NCI-H774 (cell line): ENCODE measurements around the gene LMAN1L.

Source experiments
- DNase-seq: peaks from one replicate; lab custom pipeline; 2025; lab: John Stamatoyannopoulos, UW

LMAN1L gene

DNA sequence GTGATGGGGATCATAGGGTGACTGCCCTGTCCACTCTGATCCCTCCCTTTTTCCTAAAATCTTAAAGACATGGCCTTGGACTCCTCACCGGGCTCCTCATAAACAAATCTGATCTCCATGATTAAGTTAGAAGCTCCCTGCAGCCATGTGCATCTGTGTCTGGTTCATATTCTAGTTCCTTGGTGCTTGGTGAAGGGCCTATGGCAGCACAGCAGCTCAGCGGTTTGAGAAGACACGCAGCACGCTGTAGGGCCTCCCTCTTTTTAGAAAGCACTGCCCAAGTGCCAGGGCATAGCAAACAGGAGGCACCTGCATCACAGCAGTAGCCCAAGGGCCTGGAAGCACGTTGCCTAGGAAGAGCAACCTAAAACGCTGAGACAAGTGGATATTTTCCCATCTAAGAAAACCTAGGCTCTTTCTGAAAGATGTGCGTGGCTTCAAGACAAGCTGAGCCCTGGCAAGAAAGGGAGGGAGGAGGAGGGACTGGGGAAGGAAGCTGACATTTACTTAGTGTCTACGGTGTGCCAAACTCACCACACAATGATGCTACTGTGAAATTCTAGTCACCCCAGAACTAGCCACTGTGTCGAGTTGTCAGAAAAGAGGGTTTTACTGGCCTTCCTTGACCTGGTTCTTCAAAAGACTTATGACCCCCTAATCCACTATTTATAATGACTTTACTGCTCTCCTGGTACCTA lies 45.2 kb downstream of the LMAN1L start:
- no peak for DNase-seq

DNA sequence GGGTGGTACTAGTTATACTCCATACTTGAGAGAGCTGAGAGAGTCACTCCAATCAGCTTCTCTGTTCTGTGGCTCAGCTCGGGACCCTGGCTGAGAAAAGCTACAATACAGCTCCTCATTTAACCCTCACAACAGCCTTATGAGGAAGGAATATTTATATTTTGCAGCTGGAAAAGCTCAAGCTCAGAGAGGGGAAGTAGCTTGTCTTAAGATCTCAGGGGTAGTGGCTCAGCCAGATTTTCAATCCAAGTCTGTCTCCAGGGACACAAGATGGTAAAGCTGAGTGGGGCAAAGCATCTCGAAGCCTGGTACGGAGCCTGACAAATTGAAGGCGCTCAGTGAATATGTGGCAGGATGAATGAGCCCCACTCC lies 45.7 kb downstream of the LMAN1L start:
- DNase-seq: no peak

DNA sequence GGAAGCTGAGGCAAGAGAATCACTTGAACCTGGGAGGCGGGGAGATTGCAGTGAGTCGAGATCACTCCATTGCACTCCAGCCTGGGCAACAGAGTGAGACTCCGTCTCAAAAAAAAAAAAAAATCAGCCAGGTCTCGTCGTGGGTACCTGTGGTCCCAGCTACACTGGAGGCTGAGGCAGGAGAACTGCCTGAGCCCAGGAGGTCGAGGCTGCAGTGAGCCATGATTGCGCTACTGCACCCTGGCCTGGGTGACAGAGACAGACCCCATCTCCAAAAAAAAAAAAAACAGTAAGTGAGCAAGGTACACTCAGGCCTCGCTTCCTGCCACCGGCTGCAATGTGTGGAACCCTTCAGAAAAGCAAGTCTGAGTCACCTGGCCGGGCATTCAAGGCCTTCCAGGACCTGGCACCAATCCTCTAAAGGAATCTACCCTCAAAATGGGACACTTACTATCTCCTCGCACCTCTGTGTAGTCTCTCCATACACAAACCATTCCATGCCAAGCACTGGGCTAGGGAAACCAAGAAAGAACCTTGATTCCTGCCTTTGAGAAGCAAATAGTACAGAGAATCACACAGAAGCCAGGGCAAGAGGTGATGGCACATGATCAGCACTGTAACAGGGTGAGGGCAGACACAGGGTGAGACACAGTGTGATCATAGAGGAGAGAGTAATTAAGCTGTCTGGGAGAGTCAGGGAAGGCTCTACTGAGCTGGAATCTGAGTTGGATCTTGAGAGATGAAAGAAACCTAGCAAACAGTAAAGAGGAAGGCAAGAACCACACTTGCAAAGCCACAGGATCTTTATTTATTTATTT lies 50.8 kb downstream of the LMAN1L start:
- DNase-seq: no peak

DNA sequence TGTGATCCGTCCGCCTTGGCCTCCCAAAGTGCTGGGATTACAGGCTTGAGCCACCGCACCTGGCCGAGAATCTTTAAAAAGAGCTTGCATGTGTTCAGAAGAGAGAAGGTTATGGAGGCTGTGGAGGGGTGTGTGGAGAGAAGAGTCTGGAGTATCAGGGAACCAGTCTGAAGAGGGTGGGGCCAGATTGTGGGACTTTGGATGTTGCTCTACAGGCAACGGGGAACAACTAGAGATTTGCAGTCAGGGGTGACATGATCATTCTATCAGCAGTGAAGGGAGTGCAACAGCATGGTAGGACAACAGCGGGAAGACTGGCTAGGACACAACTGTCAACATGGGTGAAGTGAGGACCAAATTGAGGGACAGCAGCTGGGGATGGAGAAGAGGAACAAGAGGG lies 51.7 kb downstream of the LMAN1L start:
- DNase-seq: no peak

DNA sequence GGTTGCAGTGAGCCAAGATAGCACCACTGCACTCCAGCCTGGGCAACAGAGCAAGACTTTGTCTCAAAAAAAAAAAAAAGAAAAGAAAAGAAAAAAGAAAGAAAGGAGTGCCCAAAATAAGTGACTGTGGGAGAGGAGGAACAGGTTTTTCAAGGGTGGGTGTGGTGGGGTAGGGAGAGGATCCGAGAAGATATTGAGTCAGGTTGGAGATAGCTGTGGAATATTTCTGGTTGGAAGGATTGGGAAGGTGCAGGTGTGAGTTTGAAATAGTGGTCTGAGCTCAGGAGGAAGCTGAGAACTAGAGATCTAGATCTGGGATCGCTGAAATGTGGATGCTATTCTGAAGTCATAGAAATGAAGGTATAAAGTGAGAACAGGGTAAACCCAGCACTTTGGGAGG lies 52.7 kb downstream of the LMAN1L start:
- DNase-seq: no peak

DNA sequence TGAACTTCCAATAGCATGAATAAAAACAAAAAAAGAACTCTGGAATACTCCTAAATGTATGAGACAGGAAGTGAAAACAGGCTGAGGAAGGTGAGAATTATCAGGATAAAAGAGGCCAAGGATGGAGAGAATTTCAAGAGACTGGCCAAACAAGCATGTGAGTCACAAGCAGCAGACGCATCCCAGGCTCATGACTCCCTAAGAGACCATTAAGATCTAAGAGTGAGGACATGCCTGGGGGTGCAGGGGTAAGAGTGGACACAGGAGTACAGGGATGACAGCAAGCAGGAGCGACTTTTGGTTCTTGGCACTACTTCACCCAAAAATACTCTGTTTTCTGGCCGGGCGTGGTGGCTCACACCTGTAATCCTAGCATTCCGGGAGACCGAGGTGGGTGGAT lies 53.5 kb downstream of the LMAN1L start:
- DNase-seq: no peak

DNA sequence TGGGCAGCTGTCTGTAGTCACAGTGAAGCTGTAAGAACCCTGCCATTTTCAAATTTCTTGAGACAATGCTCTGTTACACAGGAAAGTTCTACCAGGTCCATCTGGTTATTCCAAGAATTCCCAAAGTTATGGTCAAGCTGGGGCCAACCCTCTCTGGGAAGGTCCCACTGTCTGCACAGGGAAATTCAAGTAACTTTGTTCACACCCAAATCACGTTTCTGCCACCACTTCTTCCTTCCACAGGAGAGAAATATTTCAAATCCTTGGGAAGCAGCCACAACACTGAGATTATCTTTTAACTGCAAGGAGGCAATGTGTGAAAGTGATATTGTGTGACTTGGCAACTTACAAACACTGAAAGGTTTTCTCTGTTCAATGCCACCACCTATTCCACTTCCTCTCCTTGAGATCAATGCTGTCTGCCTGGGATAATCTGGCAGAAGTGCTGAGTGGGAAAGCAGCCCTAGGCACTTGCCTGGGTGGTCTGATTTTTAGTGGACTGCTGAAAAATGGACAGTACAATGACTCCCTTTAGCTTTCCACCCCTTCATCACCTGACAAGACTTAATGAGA lies 54.9 kb downstream of the LMAN1L start:
- no peak for DNase-seq

DNA sequence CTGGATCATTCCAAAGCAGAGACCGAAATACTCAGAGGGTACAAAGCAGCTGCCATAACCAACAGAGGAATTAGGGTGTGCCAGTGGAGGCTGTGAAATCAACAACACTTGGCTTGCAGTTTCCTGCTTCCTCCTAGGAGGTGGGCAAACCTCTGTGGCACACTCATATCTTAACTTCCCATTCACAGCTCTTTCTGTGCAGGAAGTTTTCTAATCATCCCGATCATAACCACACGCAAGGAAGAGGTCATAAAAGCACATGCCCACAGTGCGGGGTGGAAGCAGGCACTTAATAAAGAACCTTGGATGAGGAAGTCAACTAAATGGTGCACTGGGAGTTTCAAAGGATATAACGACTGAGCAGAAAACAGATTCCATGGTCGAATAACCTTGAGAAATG lies 55.4 kb downstream of the LMAN1L start:
- DNase-seq: no peak

DNA sequence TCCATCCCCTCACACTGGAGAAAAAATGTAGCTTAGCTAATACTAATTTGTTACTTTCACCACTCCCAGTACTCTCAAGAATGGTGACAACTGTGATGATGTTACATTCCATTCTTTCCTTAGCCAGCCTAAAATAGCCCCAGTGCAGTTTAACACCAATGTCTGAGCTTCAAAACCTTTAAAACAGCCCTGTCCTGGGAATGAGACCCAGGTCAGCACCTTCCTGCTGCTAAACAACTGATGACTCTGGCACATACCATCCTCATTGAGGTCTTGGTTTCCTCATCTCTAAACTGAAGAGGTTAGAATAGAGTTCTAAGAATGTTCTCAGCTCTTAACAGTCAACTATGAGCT lies 56.7 kb downstream of the LMAN1L start:
- DNase-seq: no peak

DNA sequence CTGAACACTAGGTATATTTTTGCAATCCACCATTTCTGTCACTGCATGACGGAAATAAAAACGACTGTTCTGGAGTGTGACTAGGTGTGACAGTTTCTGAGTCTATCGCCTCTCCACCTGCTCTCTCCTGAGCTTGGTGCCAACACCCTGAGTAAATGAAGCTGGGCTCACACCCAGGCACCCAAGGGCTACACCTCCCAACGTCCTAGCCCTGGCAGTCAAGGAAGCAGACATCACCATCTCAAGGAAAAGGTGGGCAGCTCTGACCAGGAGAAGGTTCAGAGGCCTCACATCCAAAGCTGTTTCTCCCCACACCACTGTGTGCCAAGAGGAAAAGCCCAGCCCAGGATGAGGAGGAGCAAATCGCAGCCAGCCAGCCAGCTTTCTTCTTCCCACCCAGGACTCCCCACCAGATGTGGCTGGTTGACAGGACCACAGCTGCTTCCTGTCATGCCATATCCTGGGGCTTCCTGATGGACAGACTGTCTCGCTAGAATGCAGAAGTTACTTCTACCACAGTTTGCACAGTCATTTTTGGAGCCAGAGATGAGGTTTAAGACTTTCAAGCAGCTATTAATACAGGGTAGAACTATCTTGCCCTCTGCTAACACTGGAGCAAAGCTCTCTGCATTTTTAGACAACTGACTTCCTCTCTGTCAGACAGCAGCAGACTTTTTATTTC lies 57.2 kb downstream of the LMAN1L start:
- DNase-seq: no peak

DNA sequence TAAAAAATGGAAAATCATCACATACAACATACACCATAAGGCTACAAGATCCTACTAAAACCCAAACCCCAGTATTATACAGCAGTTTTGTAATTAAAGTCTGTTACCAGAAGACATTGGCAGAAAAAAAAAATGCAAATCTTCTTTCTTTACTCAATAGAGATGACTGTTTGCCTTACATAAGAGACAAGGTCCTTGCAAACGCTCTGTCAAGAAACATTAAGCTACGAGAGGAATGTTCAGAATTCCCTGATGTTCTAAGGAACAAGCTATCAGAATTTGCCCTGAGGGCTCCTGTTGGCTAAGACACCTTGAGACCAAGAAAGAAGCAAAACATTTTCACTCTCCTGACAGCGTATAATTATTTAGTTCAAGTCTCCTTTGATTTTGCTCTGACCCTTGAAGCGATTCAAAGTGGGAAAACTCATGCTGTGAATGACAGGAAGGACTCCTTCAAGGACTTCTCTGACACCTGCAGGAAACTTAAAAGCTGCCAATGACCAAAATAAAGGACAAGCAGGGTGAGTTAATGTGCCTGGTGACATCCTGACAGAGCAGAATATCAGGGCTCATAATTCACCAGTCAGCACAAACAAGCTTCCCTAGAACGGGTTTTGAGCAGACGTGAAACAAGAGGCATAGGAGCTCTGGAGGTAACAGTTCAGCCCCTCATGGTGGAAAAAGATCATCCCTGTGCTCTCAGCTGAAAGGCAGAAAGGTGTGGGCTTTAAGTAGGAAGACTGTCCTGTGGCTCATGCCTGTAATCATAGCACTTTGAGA lies 58.0 kb downstream of the LMAN1L start:
- no peak for DNase-seq

DNA sequence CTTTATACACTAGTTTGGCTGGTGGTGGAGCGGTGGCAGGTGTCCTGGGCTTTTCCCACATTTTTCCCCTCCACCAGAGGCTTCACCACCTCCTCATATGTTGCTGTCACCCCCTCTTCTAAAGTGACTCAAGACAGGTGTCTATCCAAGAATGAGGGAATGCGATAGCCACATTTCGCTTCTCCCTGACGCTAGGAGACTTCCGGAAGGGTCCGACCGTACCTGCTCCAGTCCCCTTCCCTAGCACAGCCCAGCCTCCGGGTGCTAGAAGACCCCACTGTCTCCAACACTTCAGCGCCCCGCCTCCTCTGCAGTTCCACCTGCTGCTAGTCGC lies 60.0 kb downstream of the LMAN1L start:
- no peak for DNase-seq

DNA sequence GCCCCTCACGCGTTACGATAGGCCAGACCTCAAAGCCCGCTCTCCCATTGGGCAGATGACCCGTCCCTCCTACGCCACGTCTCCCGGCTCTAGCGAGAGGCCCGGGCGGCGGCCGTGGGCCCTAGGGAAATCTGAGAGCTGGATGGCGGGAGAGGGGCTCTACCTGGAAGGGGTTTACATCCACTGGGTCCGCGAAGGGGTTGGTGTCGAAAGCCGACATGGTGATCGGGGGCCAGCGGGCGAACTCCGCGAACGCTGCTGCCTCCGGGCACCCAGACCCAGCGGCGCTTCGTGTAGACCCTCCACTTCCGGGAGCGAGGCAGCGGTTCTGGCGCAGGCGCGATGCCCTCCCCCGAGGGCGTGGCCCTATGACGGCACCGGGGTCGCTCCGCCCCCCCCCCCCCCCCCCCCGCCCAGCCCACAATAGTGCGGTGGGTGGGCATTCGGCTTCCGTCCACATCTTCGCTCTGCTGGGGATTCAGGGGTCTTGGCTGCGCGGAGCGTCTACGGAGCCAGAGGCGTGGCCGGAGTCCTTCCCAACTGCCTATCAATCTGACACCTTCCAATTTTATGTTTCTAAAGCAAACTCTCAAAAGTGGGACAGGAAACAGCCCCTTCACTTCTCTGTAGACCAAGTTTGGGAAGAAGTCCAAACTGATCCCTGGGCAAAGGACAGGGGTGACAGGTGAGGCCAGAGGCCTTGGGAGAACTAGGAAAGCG lies 60.6 kb downstream of the LMAN1L start, which contains the start of gene SCAMP2:
TSS of gene SCAMP2 (minus strand) at position 330 of the 720 bp plus-strand sequence. CDS start at position 220, 110 bp downstream.
- peak; percentile 88 for DNase-seq

DNA sequence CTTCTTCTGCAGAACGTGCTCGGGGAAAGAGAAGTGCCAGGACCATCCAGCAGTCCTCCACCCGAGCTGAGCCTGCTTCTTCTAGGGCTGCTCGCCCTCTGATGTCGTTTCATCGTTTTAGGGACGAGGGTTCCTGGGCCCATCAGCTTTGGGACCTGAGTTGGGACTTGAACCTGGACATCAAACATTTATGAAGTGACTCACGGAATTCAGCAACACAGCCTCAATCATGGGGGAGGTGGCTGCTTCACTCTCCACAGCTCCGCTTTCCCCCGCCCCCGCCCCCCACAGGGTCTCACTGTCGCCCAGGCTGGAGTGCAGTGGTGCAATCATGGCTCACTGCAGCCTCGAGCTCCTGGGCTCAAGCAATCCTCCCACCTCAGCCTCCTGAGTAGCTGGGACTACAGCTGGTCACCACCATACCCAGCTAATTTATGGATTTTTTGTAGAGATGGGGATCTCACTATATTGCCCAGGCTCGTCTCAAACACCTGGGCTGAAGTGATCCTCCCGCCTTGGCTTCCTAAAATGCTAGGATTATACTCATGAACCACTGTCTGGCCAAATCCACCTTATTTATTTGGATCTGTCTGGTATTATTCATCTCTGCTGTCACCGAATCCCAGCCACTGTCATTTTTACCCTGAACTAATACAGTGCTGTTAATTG lies 61.3 kb downstream of the LMAN1L start:
- DNase-seq: no peak
